ENCODE measurements around the gene ARFIP1. TPM values are rescaled to one million over a fixed set of nuclear protein-coding genes. Genes with fewer than 3 reads are reported as not detected.

ARFIP1 gene
- total and polyA plus RNA-seq, 2 donors (not counting 1 experiment from before 2014, with no cell fraction given) = 11.1 to 23.5 TPM

- Mint-ChIP-seq H3K27ac (peak overlapping the region; percentile 93), H3K4me1 (peaks cover 57% of the 10 kb centered on the region), H3K9me3 (ENCODE audit: insufficient read depth) (no peaks in the 10 kb centered on the region), H3K4me3 (peak overlapping the region; percentile 98), H3K27me3 (peaks cover 5% of the 10 kb centered on the region)
- H3K27me3 ChIP-seq (replicated peaks in 1 of 4; ENCODE audit: control extremely low read depth in 1 of 4, control insufficient read depth in 3 of 4, insufficient read depth in 4 of 4, low read length in 3 of 4) = no peaks in the 10 kb centered on the region
- peak overlapping the region; percentile 60 to 79 for H3K27ac ChIP-seq (ENCODE audit: low read length in 2 of 2)
- ATAC-seq (ENCODE audit: low read depth) = peak; percentile 46
- peaks cover 32% of the 10 kb centered on the region for H3K79me2 ChIP-seq (ENCODE audit: control insufficient read depth, insufficient read depth, low read length)
- no peaks in the 10 kb centered on the region for H3K9me3 ChIP-seq (ENCODE audit: control extremely low read depth in 1 of 3, control insufficient read depth in 2 of 3, insufficient read depth in 1 of 3, low read length in 2 of 3)
- TF ChIP-seq EZH2 (IDR thresholded peaks at IDR 0.05; ENCODE audit: borderline replicate concordance, insufficient read depth, low read depth, low read length, poor library complexity, severe bottlenecking) (no peak), CTCF (IDR thresholded peaks at IDR 0.05) (no peak)
- CTCF ChIA-PET = interaction anchor here (1.0 to 2.6 kb wide), 5 partner anchors 8 to 863 kb away, joined by 3 to 8 read pairs (median 6); no protein-coding TSS in a partner anchor
- peak overlapping the region; percentile 59 to 95 (median 90) for H3K4me3 ChIP-seq (ENCODE audit: control extremely low read depth in 1 of 5, extremely low read depth in 1 of 5, insufficient read depth in 1 of 5, low read depth in 2 of 5, low read length in 4 of 5)
- H3K4me1 ChIP-seq (ENCODE audit: control insufficient read depth in 2 of 2, insufficient read depth in 2 of 2, low read length in 2 of 2) = peaks cover 22 to 31% of the 10 kb centered on the region in 2 donors
- H3K36me3 ChIP-seq (replicated peaks in 1 of 2; ENCODE audit: control extremely low read depth in 1 of 2, control insufficient read depth in 1 of 2, extremely low read depth in 1 of 2, insufficient read depth in 2 of 2, low read length in 1 of 2) = no peaks in the 10 kb centered on the region
- peak overlapping the region; percentile 95 for H2AFZ ChIP-seq (ENCODE audit: insufficient read depth, low read depth, low read length, poor library complexity, severe bottlenecking)
- WGBS (ENCODE audit: insufficient coverage) = 7% methylated on average over 10 of the region's 14 CpGs
- DNase-seq = no peak
- H4K20me1 ChIP-seq (ENCODE audit: control insufficient read depth, insufficient read depth, low read length, poor library complexity, severe bottlenecking) = no peaks in the 10 kb centered on the region
- intact Hi-C loops (cut with micrococcal nuclease) = loop anchor here (10.0 kb wide), 1 partner anchor 64 kb away; no protein-coding TSS in a partner anchor
- peak overlapping the region; percentile 81 for H3K4me2 ChIP-seq (replicated peaks; ENCODE audit: low read depth, low read length, poor library complexity, severe bottlenecking)
- peak overlapping the region; percentile 90 for H3K9ac ChIP-seq (ENCODE audit: low read length)
- POLR2A ChIA-PET = no interaction called here
These were observed 569 bp downstream of the ARFIP1 start for GRCh38 chr4:152780267-152780778.
